Parathyroid adenoma (tissue), 2 donors: ENCODE data around the gene RNF112.
"Not testable (repeated sequence)": the region's sequence is repeated elsewhere in the genome, so short reads cannot be mapped to it uniquely, and the experiment has no call there.

Source experiments
- H2AFZ ChIP-seq: fragments of 300-600 bp; sonication (generic); one replicate; pipeline ENCODE4 v1.7.0; 2017; ENCODE audit warnings: antibody characterized with exemption, mild to moderate bottlenecking
- H3K27ac ChIP-seq: fragments of 300-600 bp; sonication (generic); one replicate; pipeline ENCODE4 v1.7.0; 2017
- H3K27me3 ChIP-seq: fragments of 300-600 bp; sonication (generic); one replicate; pipeline ENCODE4 v1.7.0; 2017; ENCODE audit warnings: low read length; ENCODE audit not compliant: control insufficient read depth, insufficient read depth
- H3K36me3 ChIP-seq: fragments of 300-600 bp; sonication (generic); one replicate; pipeline ENCODE4 v1.7.0; 2017; ENCODE audit warnings: low read length; ENCODE audit not compliant: control insufficient read depth, insufficient read depth
- H3K4me1 ChIP-seq: fragments of 300-600 bp; sonication (generic); one replicate; pipeline ENCODE4 v1.7.0; 2017; ENCODE audit warnings: control low read depth
- H3K4me2 ChIP-seq: fragments of 300-600 bp; sonication (generic); one replicate; pipeline ENCODE4 v1.7.0; 2017; ENCODE audit warnings: low read length
- H3K4me3 ChIP-seq: fragments of 300-600 bp; sonication (generic); one replicate; pipeline ENCODE4 v1.7.0; 2017; ENCODE audit warnings: low read depth, low read length
- H3K79me2 ChIP-seq: fragments of 300-600 bp; sonication (generic); one replicate; pipeline ENCODE4 v1.7.0; 2017; ENCODE audit warnings: control low read depth
- H3K9ac ChIP-seq: fragments of 300-600 bp; sonication (generic); one replicate; pipeline ENCODE4 v1.7.0; 2017; ENCODE audit warnings: mild to moderate bottlenecking
- H3K9me3 ChIP-seq: fragments of 300-600 bp; sonication (generic); one replicate; pipeline ENCODE4 v1.7.0; 2017; ENCODE audit warnings: low read length; ENCODE audit not compliant: control insufficient read depth
- CTCF ChIP-seq: fragments of 300-600 bp; sonication (generic); IDR thresholded peaks from one replicate; pipeline ENCODE4 v1.7.0; 2017; ENCODE audit warnings: antibody characterized with exemption, mild to moderate bottlenecking
- donor health status: primary hyperparathyroidism.

RNF112 gene

DNA sequence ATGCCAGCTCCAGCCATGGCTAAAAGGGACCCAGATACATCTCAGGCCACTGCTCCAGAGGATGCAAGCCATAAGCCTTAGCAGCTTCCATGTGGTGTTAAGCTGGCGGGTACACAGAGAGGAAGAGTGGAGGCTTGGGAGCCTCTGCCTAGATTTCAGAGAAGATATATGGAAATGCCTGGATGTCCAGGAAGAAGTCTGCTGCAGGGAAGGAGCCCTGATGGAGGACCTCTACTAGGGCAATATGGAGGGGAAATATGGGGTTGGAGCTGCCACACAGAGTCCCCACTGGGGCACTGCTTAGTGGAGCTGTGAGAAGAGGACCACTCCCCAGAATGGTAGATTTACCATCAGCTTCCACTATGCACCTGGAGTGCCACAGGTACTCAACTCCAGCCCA, 32.1 kb downstream of the RNF112 start:
- no peak for TF ChIP-seq CTCF
- H3K9ac ChIP-seq: no peak overlapping the region

DNA sequence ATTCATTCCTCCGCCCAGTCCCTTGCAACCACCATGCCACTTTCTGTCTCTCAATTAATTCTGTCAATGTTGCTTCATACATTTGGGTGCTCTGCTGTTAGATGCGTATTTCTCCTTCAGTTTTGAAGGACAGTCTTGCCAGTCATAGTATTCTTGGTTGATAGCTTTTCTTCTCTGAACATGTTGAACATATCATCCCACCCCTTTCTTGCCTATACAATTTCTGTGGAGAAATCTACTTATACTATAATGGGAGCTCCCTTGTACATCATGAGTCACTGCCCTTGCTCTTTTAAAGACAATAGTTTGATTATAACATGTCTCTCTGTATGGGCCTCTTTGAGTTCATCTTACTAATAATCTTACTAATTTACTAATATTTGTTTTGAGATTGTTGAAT, 34.1 kb downstream of the RNF112 start:
- H3K9ac ChIP-seq: no peak overlapping the region
- no peaks in the 10 kb centered on the region for H3K9me3 ChIP-seq
- H3K4me2 ChIP-seq: no peak overlapping the region
- no peaks in the 10 kb centered on the region for H3K27me3 ChIP-seq
- H3K27ac ChIP-seq: no peak overlapping the region
- no peaks in the 10 kb centered on the region for H3K4me1 ChIP-seq
- TF ChIP-seq CTCF: no peak
- H3K36me3 ChIP-seq: no peaks in the 10 kb centered on the region
- H2AFZ ChIP-seq: no peak overlapping the region
- no peak overlapping the region for H3K4me3 ChIP-seq
- H3K79me2 ChIP-seq: no peaks in the 10 kb centered on the region

More for the DNA sequence above, 32.1 kb downstream of the RNF112 start:
- Histone ChIP-seq H3K79me2 (no peaks in the 10 kb centered on the region), H3K4me1 (no peaks in the 10 kb centered on the region), H2AFZ (no peak overlapping the region), H3K4me2 (no peak overlapping the region), H3K27me3 (no peaks in the 10 kb centered on the region), H3K4me3 (no peak overlapping the region), H3K9me3 (no peaks in the 10 kb centered on the region), H3K27ac (no peak overlapping the region), H3K36me3 (no peaks in the 10 kb centered on the region)

DNA sequence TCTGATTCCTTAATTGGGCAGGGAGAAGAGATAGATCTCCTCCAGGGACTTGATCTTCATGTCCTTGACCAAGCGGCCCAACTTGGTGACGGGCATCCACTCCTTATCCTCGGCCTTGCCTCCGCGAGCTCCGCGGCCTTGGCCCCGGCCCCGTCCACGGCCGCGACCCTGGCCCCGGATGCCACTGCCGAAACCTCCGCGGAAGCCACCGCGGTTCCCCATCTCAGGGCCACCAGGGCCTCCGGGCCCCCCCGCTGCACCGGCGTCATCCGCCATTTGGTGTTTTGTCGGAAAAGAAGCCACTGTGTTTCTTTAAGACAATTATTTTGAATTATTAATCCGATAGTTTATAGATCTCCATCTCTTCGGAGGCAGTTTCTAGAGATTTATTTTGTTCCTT, 35.5 kb downstream of the RNF112 start:
- H3K4me1 ChIP-seq, H3K9ac ChIP-seq, H3K36me3 ChIP-seq, H3K9me3 ChIP-seq, H3K27me3 ChIP-seq, H3K79me2 ChIP-seq, H3K4me3 ChIP-seq: not testable (repeated sequence)
- peak overlapping the region; percentile 80 for H2AFZ ChIP-seq
- H3K27ac ChIP-seq: peak overlapping the region; percentile 6
- H3K4me2 ChIP-seq: peak overlapping the region; percentile 52

DNA sequence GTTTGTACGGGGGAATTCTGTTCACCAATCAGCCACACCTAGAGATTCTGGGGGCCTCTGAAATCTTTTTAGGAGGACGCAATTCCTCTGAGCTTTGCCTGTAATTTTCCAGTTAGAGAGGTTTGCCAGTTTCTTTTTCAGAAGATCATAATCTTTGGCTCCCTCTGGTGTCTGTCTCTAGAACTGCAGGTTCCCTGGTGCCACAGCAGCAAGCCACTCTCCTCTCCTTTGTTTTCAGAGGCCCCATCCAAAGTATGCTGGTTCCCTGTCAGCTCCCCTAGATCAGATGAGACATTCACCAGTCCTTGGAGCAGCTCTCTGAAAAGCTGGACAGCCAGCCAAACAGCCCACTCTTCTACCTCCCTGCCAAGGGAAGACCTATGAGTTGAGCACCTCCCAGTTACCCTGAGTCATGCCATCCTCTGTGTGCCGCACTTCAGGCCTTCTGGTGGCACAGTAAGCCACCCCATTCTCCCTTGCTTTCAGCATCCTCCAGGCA, 36.1 kb downstream of the RNF112 start:
- Histone ChIP-seq H3K4me3 (no peak overlapping the region), H3K79me2 (no peaks in the 10 kb centered on the region), H3K9me3 (no peaks in the 10 kb centered on the region), H2AFZ (peak overlapping the region; percentile 80), H3K4me1 (no peaks in the 10 kb centered on the region), H3K36me3 (no peaks in the 10 kb centered on the region), H3K4me2 (peak overlapping the region; percentile 52), H3K9ac (no peak overlapping the region), H3K27ac (peak overlapping the region; percentile 6), H3K27me3 (no peaks in the 10 kb centered on the region)
- peak; percentile 95 for TF ChIP-seq CTCF

GRCh38 chr17:19448341-19449268, 37.6 kb downstream of the RNF112 start:
- Histone ChIP-seq H3K4me1 (no peaks in the 10 kb centered on the region), H3K27ac (no peak overlapping the region), H3K9ac (no peak overlapping the region), H3K36me3 (no peaks in the 10 kb centered on the region), H2AFZ (peak overlapping the region; percentile 11), H3K4me3 (no peak overlapping the region), H3K9me3 (no peaks in the 10 kb centered on the region), H3K79me2 (no peaks in the 10 kb centered on the region), H3K27me3 (no peaks in the 10 kb centered on the region), H3K4me2 (no peak overlapping the region)
- no peak for TF ChIP-seq CTCF
